ENCODE measurements around the gene NUFIP2.

DNA sequence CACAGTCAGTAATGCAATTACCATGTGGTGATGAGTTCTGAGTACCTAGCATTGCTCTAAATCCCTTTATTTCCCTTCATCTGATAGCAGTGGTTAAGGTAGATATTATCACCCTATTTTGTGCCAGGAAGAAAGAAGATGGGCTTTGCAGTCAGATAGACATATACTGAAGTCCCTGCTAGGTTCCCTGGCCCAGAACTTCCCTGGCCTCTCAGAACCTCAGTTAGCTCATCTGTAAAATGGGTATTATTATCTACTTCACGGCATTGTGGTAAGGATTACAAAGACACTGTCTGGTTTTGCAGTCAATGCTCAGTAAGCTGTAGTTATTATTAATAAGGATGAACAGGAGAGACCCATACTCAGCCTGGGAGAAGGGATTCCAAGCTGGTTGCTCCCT lies 51.9 kb downstream of the NUFIP2 start:
- TF ChIP-seq CTCF (IDR thresholded peaks at IDR 0.05) = no peak
- no peak for TF ChIP-seq POLR2AphosphoS5 (IDR thresholded peaks at IDR 0.05)
- TF ChIP-seq EP300 (IDR thresholded peaks at IDR 0.05) = no peak
- no peak for TF ChIP-seq POLR2A (IDR thresholded peaks at IDR 0.05)

All from suprapubic skin (tissue), 4 donors.